HepG2 (cell line): ENCODE results near the gene P2RX1. TPM values are rescaled to one million over a fixed set of nuclear protein-coding genes. Genes with fewer than 3 reads are reported as not detected.

Source experiments
- ATAC-seq: fragments of 200-7000 bp; cut with Tn5 transposase; 3 replicates; pipeline ENCODE4 v1.9.1; 2020; ENCODE audit warnings: mild to moderate bottlenecking, moderate library complexity
- BruUV-seq: library from RNA; stranded (reverse); fragments of 400-500 nt; replicated peaks from 2 replicates; lab custom pipeline; 2021; lab: Mats Ljungman, UMichigan
- CTCF ChIA-PET: fragments of 300-600 bp; formaldehyde crosslinking; extraction: SDS; loops from one replicate; lab custom pipeline; 2021; ENCODE audit warnings: low total read pairs, inconsistent platforms, low intra/inter-chr PET ratio; lab: Yijun Ruan, JAX
- POLR2A ChIA-PET: fragments of 350-600 bp; sonication (Branson Sonifier 250); formaldehyde crosslinking; loops from one replicate; lab custom pipeline; 2020; ENCODE audit warnings: antibody characterized with exemption, inconsistent platforms; lab: Yijun Ruan, JAX
- DNase-seq: peaks from one replicate; pipeline ENCODE4 v3.0.0-alpha.2; 2015; ENCODE audit warnings: low spot score
- FAIRE-seq: peaks from 3 replicates; lab custom pipeline; 2011; peaks lifted over from hg19 to GRCh38; lab: Jason Lieb, UNC
- H2AFZ ChIP-seq: one replicate; pipeline ENCODE4 v1.6.1; 2011; ENCODE audit warnings: low read length, inconsistent platforms
- H3K27ac ChIP-seq: fragments of 300-600 bp; 3 replicates; pipeline ENCODE4 v1.8.0; 2011; ENCODE audit warnings: mixed run types, mild to moderate bottlenecking, mixed read lengths, low read length, inconsistent platforms; ENCODE audit not compliant: insufficient read depth; ENCODE audit errors: extremely low read length
- H3K27me3 ChIP-seq, 2 experiments: fragments of 200-600 bp in 1 of 2; 2 replicates in 1 of 2; 3 replicates in 1 of 2; pipeline versions ENCODE4 v1.6.0 to v1.8.0; 2011; ENCODE audit warnings: low read length in 2 of 2, mild to moderate bottlenecking in 2 of 2, moderate library complexity in 2 of 2, inconsistent platforms in 1 of 2; ENCODE audit not compliant: insufficient read depth in 2 of 2, control insufficient read depth in 1 of 2
- H3K36me3 ChIP-seq, 2 experiments: fragments of 200-600 bp in 1 of 2; replicated peaks in 1 of 2; 2 replicates in 1 of 2; 3 replicates in 1 of 2; pipeline versions ENCODE4 v1.5.1 to v1.8.0; 2011; ENCODE audit warnings: low read length in 2 of 2, inconsistent platforms in 1 of 2; ENCODE audit not compliant: insufficient read depth in 2 of 2, control insufficient read depth in 1 of 2
- H3K4me1 ChIP-seq: 2 replicates; pipeline ENCODE4 v1.5.1; 2012; ENCODE audit warnings: low read length, inconsistent platforms; ENCODE audit not compliant: insufficient read depth
- H3K4me2 ChIP-seq: 2 replicates; pipeline ENCODE4 v1.6.0; 2011; ENCODE audit warnings: low read depth, low read length, inconsistent platforms
- H3K4me3 ChIP-seq, 3 experiments: fragments of 200-600 bp in 1 of 3; sonication (generic), shearing (Covaris generic) in 1 of 3; replicated peaks in 1 of 3; 2 replicates each; pipeline ENCODE4 v1.5.1; 2011 to 2016; ENCODE audit warnings: low read length in 3 of 3, inconsistent platforms in 2 of 3, low read depth in 2 of 3, mild to moderate bottlenecking in 2 of 3, control low read depth in 1 of 3, mixed read lengths in 1 of 3; ENCODE audit not compliant: insufficient read depth in 1 of 3
- H3K79me2 ChIP-seq: one replicate; pipeline ENCODE4 v1.6.1; 2011; ENCODE audit warnings: low read length, inconsistent platforms; ENCODE audit not compliant: insufficient read depth
- H3K9ac ChIP-seq: 2 replicates; pipeline ENCODE4 v1.6.0; 2011; ENCODE audit warnings: mild to moderate bottlenecking, low read depth, low read length, inconsistent platforms; ENCODE audit not compliant: insufficient read depth
- H3K9me3 ChIP-seq: 2 replicates; pipeline ENCODE4 v1.5.1; 2012; ENCODE audit warnings: mild to moderate bottlenecking, low read length
- H4K20me1 ChIP-seq: 2 replicates; pipeline ENCODE4 v1.6.0; 2011; ENCODE audit warnings: inconsistent platforms, mild to moderate bottlenecking, low read length, moderate library complexity; ENCODE audit not compliant: insufficient read depth
- ELF3 ChIP-seq: IDR thresholded peaks from 2 replicates; pipeline ENCODE4 v1.6.1; 2016; ENCODE audit warnings: missing genetic modification reagents, missing compliant biosample characterization
- GABPB1 ChIP-seq: IDR thresholded peaks from 2 replicates; pipeline ENCODE4 v1.6.1; 2016; ENCODE audit warnings: mild to moderate bottlenecking, missing genetic modification reagents, moderate library complexity, missing compliant biosample characterization
- GPN1 ChIP-seq: sonication (generic); formaldehyde crosslinking; IDR thresholded peaks from 2 replicates; pipeline ENCODE4 v1.5.1; 2020; ENCODE audit warnings: missing genetic modification reagents, borderline replicate concordance
- RXRA ChIP-seq: sonication (generic); formaldehyde crosslinking; IDR thresholded peaks from 2 replicates; pipeline ENCODE4 v1.5.1; 2020; ENCODE audit warnings: missing genetic modification reagents
- ZNF136 ChIP-seq: sonication (generic); formaldehyde crosslinking; IDR thresholded peaks from 2 replicates; pipeline ENCODE4 v1.8.1; 2022; ENCODE audit warnings: low read depth, mild to moderate bottlenecking, moderate library complexity, missing genetic modification reagents
- WGBS: methylation state at CpG from one replicate; pipeline ENCODE4 v1.1.6; 2017; ENCODE audit warnings: low lambda C conversion rate; 5-methylcytosine and 5-hydroxymethylcytosine counted together
- in situ Hi-C: cut with HindIII; loops from 2 replicates; pipeline ENCODE4 v1.10.0; 2017; ENCODE audit warnings: low pct_unique_long_range_greater_than_20kb; ENCODE audit not compliant: extremely low pct_ligation_motif_present
- intact Hi-C: fragments of 100-400 bp; cut with micrococcal nuclease; formaldehyde crosslinking; loops from one replicate; pipeline ENCODE4 v1.10.0; 2022; ENCODE audit not compliant: unreplicated experiment
- polyA plus RNA-seq, 8 experiments: library from polyadenylated mRNA; depleted of rRNA in 3 of 8; stranded (reverse) in 7 of 8; unstranded in 1 of 8; fragments of >200 nt; fragmentation: Illumina TruSeq in 4 of 8; extraction: Trizol in 4 of 8; gene quantifications; 2 replicates each; pipeline versions ENCODE4 v1.2.1 to v1.2.3, GENCODE V29; 2011 to 2016; ENCODE audit warnings: low read depth in 4 of 8, missing spikeins in 1 of 8, mixed read lengths in 1 of 8; ENCODE audit not compliant: insufficient read depth in 1 of 8
- total RNA-seq, 5 experiments: library from RNA; depleted of rRNA; stranded (reverse); fragments of >200 nt; fragmentation: Illumina TruSeq; extraction: Trizol; gene quantifications; 2 replicates each; pipeline ENCODE4 v1.2.3, GENCODE V29; 2016; ENCODE audit warnings: low read depth in 1 of 5
- TF ChIP-seq, protein P1 (sequence below): sonication (generic); formaldehyde crosslinking; IDR thresholded peaks from 2 replicates; pipeline ENCODE4 v1.9.0; 2022; ENCODE audit warnings: missing genetic modification reagents, mild to moderate bottlenecking, borderline replicate concordance
- TF ChIP-seq, protein P2 (sequence below): sonication (generic); formaldehyde crosslinking; IDR thresholded peaks from 2 replicates; pipeline ENCODE4 v1.5.1; 2020; ENCODE audit warnings: mild to moderate bottlenecking, missing genetic modification reagents, moderate library complexity
- TF ChIP-seq, protein P3 (sequence below): sonication (generic); formaldehyde crosslinking; IDR thresholded peaks from 2 replicates; pipeline ENCODE4 v1.4.0; 2020; ENCODE audit warnings: missing genetic modification reagents, mild to moderate bottlenecking, borderline replicate concordance
- TF ChIP-seq, protein P4 (sequence below): sonication (generic); formaldehyde crosslinking; IDR thresholded peaks from 2 replicates; pipeline ENCODE4 v1.5.0; 2020; ENCODE audit warnings: missing genetic modification reagents

The P2RX1 gene
- total and polyA plus RNA-seq, 2 of the 13 experiments (the other 11 are each of a cell fraction or from before 2014, with no cell fraction given) = 0.04 to 0.50 TPM

DNA sequence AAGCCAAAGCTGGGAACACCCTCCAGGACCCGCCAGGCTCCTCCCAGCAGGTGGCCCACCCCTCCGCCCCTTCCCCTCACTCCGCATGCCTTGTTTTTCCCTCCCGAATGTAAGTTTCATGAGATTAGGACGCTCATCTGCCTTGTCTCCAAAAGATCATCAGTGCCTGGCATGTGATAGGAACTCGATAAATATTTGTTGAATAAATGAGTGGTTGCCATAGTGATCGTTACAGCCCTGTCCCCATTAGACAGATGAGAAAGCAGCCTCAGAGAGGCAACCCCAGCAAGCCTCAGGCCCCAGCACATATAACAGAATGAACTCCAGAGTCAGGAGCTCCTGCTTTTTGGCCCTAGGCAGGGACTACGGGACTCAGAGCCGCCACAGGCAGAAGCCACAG lies 28.5 kb downstream of the P2RX1 start:
- CTCF ChIA-PET = no interaction called here
- BruUV-seq = no TSS peak
- H3K36me3 ChIP-seq = no peaks in the 10 kb centered on the region; a peak in 1 of 5 replicates
- no peaks in the 10 kb centered on the region for H4K20me1 ChIP-seq
- FAIRE-seq (no peak), ATAC-seq (no peak)
- no peak overlapping the region for H2AFZ ChIP-seq
- H3K27ac ChIP-seq = no peak overlapping the region
- POLR2A ChIA-PET = no interaction called here
- no peaks in the 10 kb centered on the region for H3K79me2 ChIP-seq
- intact Hi-C loops = no loop called here
- no peak overlapping the region for H3K9ac ChIP-seq
- H3K27me3 ChIP-seq = no peaks in the 10 kb centered on the region
- TF ChIP-seq ZNF136 (CRISPR knock-in tag) (no peak), ELF3 (CRISPR knock-in tag) (no peak), GPN1 (CRISPR knock-in tag) (no peak), GABPB1 (CRISPR knock-in tag) (no peak), RXRA (CRISPR knock-in tag) (no peak)
- TF ChIP-seq, protein P1, sequence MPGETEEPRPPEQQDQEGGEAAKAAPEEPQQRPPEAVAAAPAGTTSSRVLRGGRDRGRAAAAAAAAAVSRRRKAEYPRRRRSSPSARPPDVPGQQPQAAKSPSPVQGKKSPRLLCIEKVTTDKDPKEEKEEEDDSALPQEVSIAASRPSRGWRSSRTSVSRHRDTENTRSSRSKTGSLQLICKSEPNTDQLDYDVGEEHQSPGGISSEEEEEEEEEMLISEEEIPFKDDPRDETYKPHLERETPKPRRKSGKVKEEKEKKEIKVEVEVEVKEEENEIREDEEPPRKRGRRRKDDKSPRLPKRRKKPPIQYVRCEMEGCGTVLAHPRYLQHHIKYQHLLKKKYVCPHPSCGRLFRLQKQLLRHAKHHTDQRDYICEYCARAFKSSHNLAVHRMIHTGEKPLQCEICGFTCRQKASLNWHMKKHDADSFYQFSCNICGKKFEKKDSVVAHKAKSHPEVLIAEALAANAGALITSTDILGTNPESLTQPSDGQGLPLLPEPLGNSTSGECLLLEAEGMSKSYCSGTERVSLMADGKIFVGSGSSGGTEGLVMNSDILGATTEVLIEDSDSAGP = no peak
- TF ChIP-seq, protein P2, sequence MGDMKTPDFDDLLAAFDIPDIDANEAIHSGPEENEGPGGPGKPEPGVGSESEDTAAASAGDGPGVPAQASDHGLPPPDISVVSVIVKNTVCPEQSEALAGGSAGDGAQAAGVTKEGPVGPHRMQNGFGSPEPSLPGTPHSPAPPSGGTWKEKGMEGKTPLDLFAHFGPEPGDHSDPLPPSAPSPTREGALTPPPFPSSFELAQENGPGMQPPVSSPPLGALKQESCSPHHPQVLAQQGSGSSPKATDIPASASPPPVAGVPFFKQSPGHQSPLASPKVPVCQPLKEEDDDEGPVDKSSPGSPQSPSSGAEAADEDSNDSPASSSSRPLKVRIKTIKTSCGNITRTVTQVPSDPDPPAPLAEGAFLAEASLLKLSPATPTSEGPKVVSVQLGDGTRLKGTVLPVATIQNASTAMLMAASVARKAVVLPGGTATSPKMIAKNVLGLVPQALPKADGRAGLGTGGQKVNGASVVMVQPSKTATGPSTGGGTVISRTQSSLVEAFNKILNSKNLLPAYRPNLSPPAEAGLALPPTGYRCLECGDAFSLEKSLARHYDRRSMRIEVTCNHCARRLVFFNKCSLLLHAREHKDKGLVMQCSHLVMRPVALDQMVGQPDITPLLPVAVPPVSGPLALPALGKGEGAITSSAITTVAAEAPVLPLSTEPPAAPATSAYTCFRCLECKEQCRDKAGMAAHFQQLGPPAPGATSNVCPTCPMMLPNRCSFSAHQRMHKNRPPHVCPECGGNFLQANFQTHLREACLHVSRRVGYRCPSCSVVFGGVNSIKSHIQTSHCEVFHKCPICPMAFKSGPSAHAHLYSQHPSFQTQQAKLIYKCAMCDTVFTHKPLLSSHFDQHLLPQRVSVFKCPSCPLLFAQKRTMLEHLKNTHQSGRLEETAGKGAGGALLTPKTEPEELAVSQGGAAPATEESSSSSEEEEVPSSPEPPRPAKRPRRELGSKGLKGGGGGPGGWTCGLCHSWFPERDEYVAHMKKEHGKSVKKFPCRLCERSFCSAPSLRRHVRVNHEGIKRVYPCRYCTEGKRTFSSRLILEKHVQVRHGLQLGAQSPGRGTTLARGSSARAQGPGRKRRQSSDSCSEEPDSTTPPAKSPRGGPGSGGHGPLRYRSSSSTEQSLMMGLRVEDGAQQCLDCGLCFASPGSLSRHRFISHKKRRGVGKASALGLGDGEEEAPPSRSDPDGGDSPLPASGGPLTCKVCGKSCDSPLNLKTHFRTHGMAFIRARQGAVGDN (CRISPR knock-in tag) = no peak
- TF ChIP-seq, protein P3, sequence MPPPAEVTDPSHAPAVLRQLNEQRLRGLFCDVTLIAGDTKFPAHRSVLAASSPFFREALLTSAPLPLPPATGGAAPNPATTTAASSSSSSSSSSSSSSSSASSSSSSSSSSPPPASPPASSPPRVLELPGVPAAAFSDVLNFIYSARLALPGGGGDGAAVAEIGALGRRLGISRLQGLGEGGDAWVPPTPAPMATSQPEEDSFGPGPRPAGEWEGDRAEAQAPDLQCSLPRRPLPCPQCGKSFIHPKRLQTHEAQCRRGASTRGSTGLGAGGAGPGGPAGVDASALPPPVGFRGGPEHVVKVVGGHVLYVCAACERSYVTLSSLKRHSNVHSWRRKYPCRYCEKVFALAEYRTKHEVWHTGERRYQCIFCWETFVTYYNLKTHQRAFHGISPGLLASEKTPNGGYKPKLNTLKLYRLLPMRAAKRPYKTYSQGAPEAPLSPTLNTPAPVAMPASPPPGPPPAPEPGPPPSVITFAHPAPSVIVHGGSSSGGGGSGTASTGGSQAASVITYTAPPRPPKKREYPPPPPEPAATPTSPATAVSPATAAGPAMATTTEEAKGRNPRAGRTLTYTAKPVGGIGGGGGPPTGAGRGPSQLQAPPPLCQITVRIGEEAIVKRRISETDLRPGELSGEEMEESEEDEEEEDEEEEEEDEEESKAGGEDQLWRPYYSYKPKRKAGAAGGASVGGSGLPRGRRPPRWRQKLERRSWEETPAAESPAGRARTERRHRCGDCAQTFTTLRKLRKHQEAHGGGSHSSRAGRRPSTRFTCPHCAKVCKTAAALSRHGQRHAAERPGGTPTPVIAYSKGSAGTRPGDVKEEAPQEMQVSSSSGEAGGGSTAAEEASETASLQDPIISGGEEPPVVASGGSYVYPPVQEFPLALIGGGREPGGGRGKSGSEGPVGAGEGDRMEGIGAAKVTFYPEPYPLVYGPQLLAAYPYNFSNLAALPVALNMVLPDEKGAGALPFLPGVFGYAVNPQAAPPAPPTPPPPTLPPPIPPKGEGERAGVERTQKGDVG (CRISPR knock-in tag) = no peak
- TF ChIP-seq, protein P4, sequence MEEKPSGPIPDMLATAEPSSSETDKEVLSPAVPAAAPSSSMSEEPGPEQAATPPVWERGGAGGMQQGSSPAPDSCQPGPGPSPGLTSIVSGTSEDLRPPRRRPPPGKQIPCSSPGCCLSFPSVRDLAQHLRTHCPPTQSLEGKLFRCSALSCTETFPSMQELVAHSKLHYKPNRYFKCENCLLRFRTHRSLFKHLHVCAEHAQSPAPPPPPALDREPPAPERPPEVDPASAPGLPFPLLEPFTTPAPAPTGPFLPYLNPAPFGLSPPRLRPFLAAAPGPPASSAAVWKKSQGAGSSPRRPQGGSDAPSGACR = no peak
- TF ChIP-seq, all 625 proteins: peak for 0
- 79% methylated on average over 9 of the region's 9 CpGs for WGBS
- Histone ChIP-seq H3K4me1 (peaks cover 10% of the 10 kb centered on the region), H3K9me3 (no peaks in the 10 kb centered on the region), H3K4me3 (no peak overlapping the region), H3K4me2 (no peak overlapping the region)
- no peak for DNase-seq
- in situ Hi-C loops = no loop called here
